MM.1S (cell line): ENCODE results near the gene POC1A.

Experiments used
- DNase-seq: peaks from one replicate; pipeline ENCODE4 v3.0.0-alpha.2; 2015
- H2AFZ ChIP-seq: fragments of 300-600 bp; sonication (generic); 2 replicates; pipeline ENCODE4 v1.6.0; 2016; ENCODE audit warnings: antibody characterized with exemption, low read length
- H3F3A ChIP-seq: fragments of 300-600 bp; sonication (generic); 2 replicates; pipeline ENCODE4 v1.6.1; 2016; ENCODE audit warnings: mild to moderate bottlenecking, antibody characterized with exemption, low read length, moderate library complexity, mixed read lengths; ENCODE audit not compliant: insufficient read depth
- H3K27ac ChIP-seq: fragments of 300-600 bp; sonication (generic); 2 replicates; pipeline ENCODE4 v1.5.1; 2016; ENCODE audit warnings: mild to moderate bottlenecking, low read length
- H3K27me3 ChIP-seq: fragments of 300-600 bp; sonication (generic); replicated peaks from 2 replicates; pipeline ENCODE4 v1.6.0; 2016; ENCODE audit warnings: low read length; ENCODE audit not compliant: insufficient read depth
- H3K36me3 ChIP-seq: fragments of 300-600 bp; sonication (generic); replicated peaks from 2 replicates; pipeline ENCODE4 v1.6.1; 2016; ENCODE audit warnings: mild to moderate bottlenecking, low read length, mixed read lengths; ENCODE audit not compliant: insufficient read depth
- H3K4me1 ChIP-seq: fragments of 300-600 bp; sonication (generic); 2 replicates; pipeline ENCODE4 v1.6.1; 2016; ENCODE audit warnings: low read length, mixed read lengths
- H3K4me2 ChIP-seq: fragments of 300-600 bp; sonication (generic); 2 replicates; pipeline ENCODE4 v1.6.0; 2016; ENCODE audit warnings: low read depth, low read length
- H3K4me3 ChIP-seq: fragments of 300-600 bp; sonication (generic); 2 replicates; pipeline ENCODE4 v1.5.1; 2016; ENCODE audit warnings: low read length, mixed read lengths
- H3K79me2 ChIP-seq: fragments of 300-600 bp; sonication (generic); 2 replicates; pipeline ENCODE4 v1.6.1; 2016; ENCODE audit warnings: mixed run types, low read length, mixed read lengths
- H3K9ac ChIP-seq: fragments of 300-600 bp; sonication (generic); 2 replicates; pipeline ENCODE4 v1.6.1; 2016; ENCODE audit warnings: low read length, mixed read lengths
- H3K9me2 ChIP-seq: fragments of 300-600 bp; sonication (generic); replicated peaks from 2 replicates; pipeline ENCODE4 v1.6.1; 2016; ENCODE audit warnings: mild to moderate bottlenecking, low read length, mixed read lengths; ENCODE audit not compliant: insufficient read depth
- H3K9me3 ChIP-seq: fragments of 300-600 bp; sonication (generic); replicated peaks from 2 replicates; pipeline ENCODE4 v1.6.1; 2016; ENCODE audit warnings: mild to moderate bottlenecking, low read length, mixed read lengths; ENCODE audit not compliant: insufficient read depth
- H4K20me1 ChIP-seq: fragments of 300-600 bp; sonication (generic); 2 replicates; pipeline ENCODE4 v1.6.1; 2016; ENCODE audit warnings: mild to moderate bottlenecking, low read length, moderate library complexity, mixed read lengths; ENCODE audit not compliant: insufficient read depth
- CTCF ChIP-seq: fragments of 300-600 bp; sonication (generic); IDR thresholded peaks from 2 replicates; pipeline ENCODE4 v1.5.1; 2016; ENCODE audit warnings: antibody characterized with exemption, low read length, mixed read lengths
- EZH2 ChIP-seq: fragments of 300-600 bp; sonication (generic); optimal IDR thresholded peaks from 2 replicates; pipeline ENCODE3; 2017; ENCODE audit warnings: low read depth, mild to moderate bottlenecking, antibody characterized with exemption, low read length, mixed read lengths
- EZH2phosphoT487 ChIP-seq: fragments of 300-600 bp; sonication (generic); IDR thresholded peaks from 2 replicates; pipeline ENCODE4 v1.6.1; 2018; ENCODE audit warnings: antibody characterized with exemption, low read length

The POC1A gene

GRCh38 chr3:52191663-52192062, 37.4 kb upstream of the POC1A start:
- TF ChIP-seq CTCF (no peak), EZH2 (no peak), EZH2phosphoT487 (no peak)
- H3K27ac ChIP-seq: no peak overlapping the region
- no peaks in the 10 kb centered on the region for H3K27me3 ChIP-seq
- no peaks in the 10 kb centered on the region for H3K9me2 ChIP-seq
- H3F3A ChIP-seq: no peaks in the 10 kb centered on the region
- H3K4me1 ChIP-seq: no peaks in the 10 kb centered on the region
- no peak overlapping the region for H3K4me2 ChIP-seq
- H2AFZ ChIP-seq: no peak overlapping the region
- H3K4me3 ChIP-seq: no peak overlapping the region
- H3K36me3 ChIP-seq: no peaks in the 10 kb centered on the region
- H3K9me3 ChIP-seq: no peaks in the 10 kb centered on the region
- H4K20me1 ChIP-seq: no peaks in the 10 kb centered on the region
- no peak for DNase-seq
- no peaks in the 10 kb centered on the region for H3K79me2 ChIP-seq
- no peak overlapping the region for H3K9ac ChIP-seq

GRCh38 chr3:52190294-52191074, 36.3 kb upstream of the POC1A start:
- no peak overlapping the region for H2AFZ ChIP-seq
- H4K20me1 ChIP-seq: no peaks in the 10 kb centered on the region
- no peak overlapping the region for H3K4me3 ChIP-seq
- no peak overlapping the region for H3K4me2 ChIP-seq
- DNase-seq: no peak
- H3F3A ChIP-seq: no peaks in the 10 kb centered on the region
- no peaks in the 10 kb centered on the region for H3K4me1 ChIP-seq
- H3K27ac ChIP-seq: no peak overlapping the region
- TF ChIP-seq EZH2 (no peak), EZH2phosphoT487 (no peak), CTCF (no peak)
- H3K79me2 ChIP-seq: no peaks in the 10 kb centered on the region
- no peaks in the 10 kb centered on the region for H3K9me3 ChIP-seq
- no peaks in the 10 kb centered on the region for H3K27me3 ChIP-seq
- no peaks in the 10 kb centered on the region for H3K36me3 ChIP-seq
- H3K9ac ChIP-seq: no peak overlapping the region
- H3K9me2 ChIP-seq: no peaks in the 10 kb centered on the region

GRCh38 chr3:52188556-52188955, 34.3 kb upstream of the POC1A start:
- Histone ChIP-seq H4K20me1 (no peaks in the 10 kb centered on the region), H3K79me2 (no peaks in the 10 kb centered on the region), H3K4me2 (no peak overlapping the region), H3K9me2 (no peaks in the 10 kb centered on the region), H3K9me3 (no peaks in the 10 kb centered on the region), H3F3A (no peaks in the 10 kb centered on the region), H3K4me1 (no peaks in the 10 kb centered on the region), H3K4me3 (no peak overlapping the region), H2AFZ (no peak overlapping the region), H3K9ac (no peak overlapping the region), H3K27me3 (no peaks in the 10 kb centered on the region), H3K27ac (no peak overlapping the region), H3K36me3 (no peaks in the 10 kb centered on the region)
- TF ChIP-seq EZH2 (no peak), EZH2phosphoT487 (no peak), CTCF (no peak)
- no peak for DNase-seq
